ENCODE data around the gene SHLD3.
A peak's percentile ranks its signal among the peaks of the same experiment; 100 is the strongest.
"Not testable (repeated sequence)": the region's sequence is repeated elsewhere in the genome, so short reads cannot be mapped to it uniquely, and the experiment has no call there.

SHLD3 gene, protein sequence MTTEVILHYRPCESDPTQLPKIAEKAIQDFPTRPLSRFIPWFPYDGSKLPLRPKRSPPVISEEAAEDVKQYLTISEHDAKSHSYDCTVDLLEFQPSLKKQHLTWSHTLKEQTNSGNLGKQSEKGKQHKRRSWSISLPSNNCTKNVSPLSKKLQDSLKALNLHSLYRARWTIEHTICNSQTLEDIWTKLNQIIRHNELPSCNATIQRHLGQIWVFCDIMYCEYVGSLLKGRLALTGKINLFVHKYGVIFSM

DNA sequence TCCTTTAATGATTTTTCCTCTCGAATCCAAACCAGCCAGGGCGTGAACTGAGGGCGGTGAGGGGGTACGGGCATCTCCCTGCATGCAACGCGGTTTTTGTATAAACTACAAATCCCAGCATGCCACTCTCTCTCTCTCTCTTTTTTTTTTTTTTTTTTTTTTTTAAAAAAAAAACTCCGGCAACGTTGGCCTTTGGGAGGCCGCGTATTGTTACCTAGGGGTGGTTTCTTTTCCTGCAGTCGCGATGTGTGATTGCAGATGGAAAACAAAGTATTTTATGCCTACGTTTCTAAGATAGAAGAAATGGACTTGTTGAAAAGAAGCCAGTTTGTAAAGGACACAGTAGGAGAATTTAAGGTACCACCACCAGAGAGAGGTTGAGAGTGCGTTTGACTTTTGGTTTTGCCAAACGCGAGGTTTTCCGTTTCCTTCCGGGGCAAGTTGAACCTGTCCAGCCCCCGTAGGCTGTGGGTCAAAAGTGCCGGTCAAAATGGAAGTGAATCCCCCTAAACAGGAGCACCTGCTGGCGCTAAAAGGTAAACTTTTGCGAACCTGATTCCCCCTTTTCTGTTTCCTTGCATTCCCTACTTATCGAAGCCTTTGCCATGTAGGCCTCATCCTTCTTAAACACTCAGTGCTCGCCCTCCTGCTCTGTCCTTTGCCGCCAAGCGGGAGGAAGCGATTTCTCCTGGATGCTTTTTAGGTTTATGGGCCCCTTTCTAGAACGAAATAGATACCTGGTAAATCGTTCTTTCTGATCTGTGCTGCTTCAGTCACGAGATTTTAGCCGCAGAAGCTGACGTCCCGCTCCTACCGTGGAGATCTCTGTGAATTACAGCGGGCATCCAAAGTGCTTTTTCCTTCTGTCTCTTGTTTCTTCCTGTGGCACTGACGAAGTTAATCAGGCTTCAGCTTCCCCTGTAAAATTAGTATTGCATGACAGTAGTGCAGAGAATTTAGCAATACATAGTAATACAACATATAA, at the start of gene SHLD3, which contains the start of gene TRAPPC13:
TSS of gene SHLD3 (plus strand) at position 457 of the 985 bp plus-strand sequence. CDS start 4,561 bp downstream, outside the sequence.
TSS of gene TRAPPC13 (plus strand) at position 457 of the 985 bp plus-strand sequence. CDS start at position 491, 34 bp downstream.
- peak; percentile 57 to 68 for DNase-seq (ENCODE audit: low read depth in 2 of 2)

DNA sequence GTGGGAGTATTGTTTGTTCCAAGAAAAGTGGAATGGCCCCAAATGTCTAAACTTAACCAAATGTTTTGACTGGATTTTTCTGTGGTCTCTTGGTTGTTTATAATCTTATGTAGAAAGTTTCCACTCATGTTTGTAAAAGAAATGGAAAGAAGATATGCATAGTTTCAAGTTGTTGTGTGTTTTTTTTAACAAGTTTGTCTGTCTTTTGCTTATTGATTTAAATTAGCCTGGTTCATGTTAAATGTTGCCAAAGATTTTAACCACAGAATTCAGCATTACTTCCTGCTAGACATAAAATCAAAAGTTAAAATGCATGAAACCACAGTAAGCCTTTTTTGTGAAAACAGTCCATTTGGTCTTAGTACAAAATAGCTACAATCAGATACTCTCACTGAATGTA, 47.7 kb upstream of the SHLD3 start:
- no peak for DNase-seq (ENCODE audit: low read depth in 2 of 2)

DNA sequence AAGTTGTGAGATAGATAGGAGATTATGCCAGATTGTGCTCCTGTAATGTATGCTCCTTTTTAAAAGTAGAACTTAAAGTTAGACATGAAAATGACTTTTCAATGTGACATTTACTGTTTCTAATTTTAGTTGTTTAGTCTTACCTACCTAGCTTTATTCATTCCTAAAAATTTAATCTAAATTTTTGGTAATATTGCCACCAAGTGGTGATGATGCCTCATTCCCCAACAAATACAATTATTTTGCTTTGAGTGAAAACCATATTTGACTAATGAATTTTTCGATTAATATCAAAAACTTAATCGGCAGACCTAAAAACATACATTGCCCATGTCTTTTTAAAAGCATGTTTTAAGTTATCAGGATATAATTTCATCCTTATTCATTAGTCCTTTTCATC, 36.1 kb upstream of the SHLD3 start:
- no peak for DNase-seq (ENCODE audit: low read depth in 2 of 2)

DNA sequence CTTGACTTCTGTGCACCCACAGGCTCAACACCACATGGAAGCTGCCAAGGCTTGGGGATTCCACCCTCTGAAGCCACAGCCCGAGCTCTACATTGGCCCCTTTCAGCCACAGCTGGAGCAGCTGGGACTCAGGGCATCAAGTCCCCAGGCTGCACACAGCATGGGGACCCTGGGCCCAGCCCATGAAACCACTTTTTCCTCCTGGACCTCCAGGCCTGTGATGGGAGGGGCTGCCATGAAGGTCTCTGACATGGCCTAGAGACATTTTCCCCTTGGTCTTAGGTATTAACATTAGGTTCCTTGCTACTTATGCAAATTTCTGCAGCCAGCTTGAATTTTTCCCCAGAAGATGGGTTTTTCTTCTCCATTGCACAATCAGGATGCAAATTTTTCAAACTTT, 23.1 kb upstream of the SHLD3 start:
- DNase-seq (ENCODE audit: low read depth in 2 of 2) = not testable (repeated sequence)

DNA sequence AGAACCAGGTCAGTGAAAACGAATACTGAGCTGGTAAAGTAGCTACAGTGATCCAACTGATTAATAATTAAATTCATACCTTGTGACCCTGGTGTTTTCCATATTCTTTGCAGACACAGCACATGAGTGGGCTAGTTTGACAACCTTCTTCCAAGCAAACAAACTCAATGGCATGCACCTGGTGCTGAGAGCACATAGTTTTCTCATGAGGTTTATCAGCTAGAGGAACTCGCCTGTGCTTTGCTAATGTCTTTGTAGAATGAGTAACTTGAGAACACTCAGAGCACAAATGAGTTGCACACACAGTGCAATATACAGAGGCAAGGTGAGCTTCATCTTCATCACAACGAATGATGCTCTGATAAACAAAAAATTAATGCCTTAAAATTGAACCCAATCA, 13.3 kb upstream of the SHLD3 start:
- no peak for DNase-seq (ENCODE audit: low read depth in 2 of 2)

DNA sequence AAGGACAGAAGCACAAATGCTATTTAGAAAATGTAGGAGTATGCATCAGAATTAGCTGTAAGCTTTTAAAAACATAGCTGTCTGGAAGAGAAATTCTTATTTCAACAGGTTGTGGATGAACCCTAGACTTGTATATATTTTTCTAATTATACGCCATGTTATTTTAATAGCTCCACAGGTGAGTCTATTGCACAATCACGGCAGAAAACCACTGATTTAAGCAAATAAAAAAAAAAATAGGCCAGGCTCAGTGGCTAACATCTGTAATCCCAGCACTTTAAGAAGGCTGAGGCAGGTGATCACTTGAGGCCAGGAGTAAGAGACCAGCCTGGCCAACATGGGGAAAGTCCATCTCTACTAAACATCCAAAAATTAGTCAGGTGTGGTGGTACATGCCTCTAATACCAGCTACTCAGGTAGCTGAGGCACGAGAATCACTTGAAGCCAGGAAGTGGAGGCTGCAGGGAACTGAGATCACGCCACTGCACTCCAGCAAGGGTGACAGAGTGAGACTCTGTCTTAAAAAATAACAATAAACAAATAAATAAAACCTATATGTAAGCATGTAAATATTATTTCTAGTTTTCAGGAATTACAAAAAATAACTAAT, 12.4 kb upstream of the SHLD3 start:
- DNase-seq (ENCODE audit: low read depth in 2 of 2) = no peak

DNA sequence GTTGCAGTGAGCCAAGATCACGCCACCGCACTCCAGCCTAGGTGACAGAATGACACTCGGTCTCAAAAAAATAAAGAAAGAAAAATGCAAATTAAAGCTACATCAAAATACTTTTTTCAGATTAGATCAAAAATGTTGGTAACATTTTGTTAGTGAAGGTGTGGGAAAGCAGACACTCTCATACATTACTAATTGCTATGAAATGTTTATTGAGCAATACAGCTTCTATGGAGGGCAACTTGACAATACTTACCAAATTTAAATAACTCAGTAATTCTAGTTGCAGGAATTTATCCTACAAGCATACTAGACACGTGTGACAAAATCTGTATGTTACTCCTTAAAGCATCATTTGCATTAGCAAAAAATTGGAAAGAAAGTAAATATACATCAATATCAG, 4.8 kb upstream of the SHLD3 start:
- DNase-seq (ENCODE audit: low read depth in 2 of 2) = no peak

DNA sequence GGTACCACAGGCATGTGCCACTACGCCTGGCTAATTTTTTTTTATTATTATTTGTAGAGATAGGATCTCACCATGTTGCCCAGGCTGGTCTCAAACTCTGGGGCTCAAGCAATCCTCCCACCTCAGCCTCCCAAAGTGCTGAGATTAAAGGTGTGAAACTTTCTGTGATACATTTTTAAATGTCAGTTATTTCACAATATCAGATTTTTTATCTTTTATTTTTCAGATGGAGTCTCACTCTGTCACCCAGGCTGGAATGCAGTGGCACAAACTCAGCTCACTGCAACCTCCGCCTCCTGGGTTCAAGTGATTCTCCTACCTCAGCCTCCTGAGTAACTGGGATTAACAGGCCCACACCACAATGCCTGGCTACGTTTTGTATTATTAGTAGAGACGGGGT, 2.9 kb upstream of the SHLD3 start:
- DNase-seq (ENCODE audit: low read depth in 2 of 2) = not testable (repeated sequence)

DNA sequence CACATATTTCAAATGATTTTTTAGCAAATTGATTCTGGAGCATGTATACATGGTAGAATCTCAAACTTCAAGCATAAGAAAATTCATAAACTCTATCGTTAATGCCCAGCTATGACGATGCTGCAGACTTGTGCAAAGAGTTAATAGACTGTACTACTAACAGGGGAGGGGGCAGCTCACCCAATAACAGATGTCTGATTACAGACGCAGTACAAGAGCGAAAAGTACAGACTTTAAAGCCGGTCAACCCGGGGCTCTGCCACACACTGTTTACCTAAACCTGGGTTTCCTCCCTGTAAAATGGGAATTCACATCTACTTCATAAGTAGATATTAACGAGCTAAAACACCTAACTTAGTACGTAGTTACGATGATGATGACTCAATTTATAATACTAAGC, 1.3 kb upstream of the SHLD3 start:
- no peak for DNase-seq (ENCODE audit: low read depth in 2 of 2)

DNA sequence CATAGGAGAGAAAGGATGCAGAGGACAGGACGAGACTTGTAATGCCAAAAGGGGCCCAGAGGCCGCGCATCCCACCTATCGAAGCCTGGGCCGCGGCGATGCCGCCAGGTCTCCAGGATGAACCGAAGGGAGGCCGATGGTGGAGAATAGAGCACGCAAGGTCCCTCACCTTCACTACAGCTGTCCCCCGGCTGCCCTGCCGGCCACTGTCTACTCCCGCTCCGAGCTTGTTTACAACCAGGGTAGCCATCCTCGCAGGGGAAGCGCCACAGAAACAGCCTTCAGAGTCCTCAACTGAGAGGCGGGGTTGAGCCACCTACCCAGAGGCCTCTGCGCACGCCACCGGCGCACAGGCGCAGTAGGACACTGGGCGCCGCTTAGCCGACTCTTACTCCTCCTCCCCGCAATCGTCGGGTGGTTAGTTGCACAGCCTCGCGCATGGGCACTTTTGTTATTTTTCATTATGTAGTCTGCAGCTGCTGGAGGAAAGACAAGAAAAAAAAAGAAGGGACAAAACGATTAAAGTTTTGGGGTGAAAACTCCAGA, 729 bp upstream of the SHLD3 start, which contains the start of gene TRIM23:
TSS of gene TRIM23 (minus strand) at position 309 of the 546 bp plus-strand sequence. CDS start at position 250, 59 bp downstream.
- peak; percentile 79 for DNase-seq (ENCODE audit: low read depth in 2 of 2)

DNA sequence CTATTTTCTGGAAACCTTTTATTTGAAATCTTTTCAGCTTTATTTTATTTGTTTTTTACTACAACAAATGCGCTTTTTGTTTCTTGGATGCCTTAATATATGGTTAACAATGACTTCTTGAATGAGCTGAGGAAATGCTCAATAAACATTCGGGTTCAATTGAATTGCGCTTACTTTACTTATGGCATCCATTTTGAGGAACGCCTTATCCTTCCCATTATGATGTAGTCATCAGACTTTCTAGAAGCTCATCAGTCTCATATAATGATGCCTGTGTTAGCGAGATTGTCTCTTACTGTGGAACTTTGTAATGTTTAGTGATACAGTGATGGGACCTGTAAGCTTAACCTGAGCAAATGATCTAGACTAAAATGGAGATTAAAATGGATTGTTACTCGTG, 916 bp downstream of the SHLD3 start:
- no peak for DNase-seq (ENCODE audit: low read depth in 2 of 2)

DNA sequence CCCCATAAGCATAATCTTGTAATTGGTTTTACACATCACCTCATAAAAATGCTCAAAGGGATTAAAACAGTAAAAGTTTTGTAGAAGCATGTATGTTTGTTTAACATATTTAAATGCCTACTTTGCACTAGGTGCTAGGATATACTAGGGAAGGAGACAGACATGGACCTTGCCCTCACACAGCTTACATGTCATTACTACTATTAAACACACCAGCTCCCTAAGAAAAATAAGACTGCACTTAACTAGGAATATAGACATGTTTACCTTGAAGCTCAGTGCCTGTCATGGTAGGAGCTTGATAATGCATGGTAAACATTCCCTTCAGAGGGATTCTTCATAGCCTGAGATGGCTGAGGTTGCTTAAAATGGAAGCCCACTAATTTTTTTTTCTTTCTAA, 6.2 kb downstream of the SHLD3 start:
- no peak for DNase-seq (ENCODE audit: low read depth in 2 of 2)

DNA sequence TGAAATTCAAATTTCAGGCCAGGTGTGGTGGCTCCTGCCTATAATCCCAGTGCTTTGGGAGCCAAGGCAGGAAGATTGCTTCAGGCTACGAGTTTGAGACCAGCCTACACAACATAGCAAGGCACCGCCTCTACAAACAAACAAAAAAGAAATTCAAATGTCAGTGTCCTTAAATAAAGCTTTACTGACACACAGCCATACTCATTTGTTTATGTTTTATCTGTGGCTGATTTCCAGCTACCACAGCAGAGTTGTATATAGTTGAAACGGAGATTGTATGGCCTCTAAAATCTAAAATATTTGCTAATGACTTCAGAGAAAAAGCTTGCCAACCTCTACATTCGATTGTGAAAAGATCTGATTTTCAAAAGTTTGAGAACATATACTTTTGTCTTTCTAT, 15.4 kb downstream of the SHLD3 start:
- no peak for DNase-seq (ENCODE audit: low read depth in 2 of 2)

DNA sequence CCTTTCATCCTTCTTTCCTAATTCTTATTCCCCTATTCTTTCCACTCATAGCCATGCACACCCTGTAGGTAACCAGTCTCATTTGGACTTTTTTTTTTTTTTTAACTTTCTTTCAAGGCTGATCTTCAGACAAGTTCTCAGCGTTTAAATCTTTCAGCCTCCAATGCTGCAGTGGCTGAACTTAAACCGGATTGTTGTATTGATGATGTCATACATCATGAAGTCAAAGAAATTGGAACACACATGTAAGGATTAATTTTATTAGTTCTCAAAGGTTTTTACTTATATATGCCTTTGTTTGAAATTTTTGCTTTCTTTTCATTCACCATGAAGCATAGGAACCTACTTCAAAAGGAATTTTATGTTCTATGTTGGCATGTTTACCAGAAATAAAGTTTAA, 22.1 kb downstream of the SHLD3 start:
- DNase-seq (ENCODE audit: low read depth in 2 of 2) = no peak

DNA sequence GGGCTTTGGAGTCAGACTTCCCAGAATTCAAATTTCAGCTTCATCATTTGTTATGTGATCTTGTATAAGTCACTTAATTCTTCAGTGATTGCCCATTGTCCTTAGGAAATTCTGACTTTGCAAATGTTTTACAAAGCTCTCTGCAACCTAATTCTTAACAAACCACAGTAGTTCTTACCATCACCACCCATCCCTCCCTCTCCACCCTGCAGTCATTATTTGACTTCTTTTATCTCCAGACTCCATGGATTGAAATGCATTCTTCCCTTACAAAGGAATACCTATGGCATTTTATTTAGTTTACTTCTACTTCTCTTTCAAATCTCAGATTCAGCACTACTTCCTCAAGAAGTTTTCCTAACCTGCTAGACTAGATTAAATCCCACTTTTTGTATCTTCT, 23.1 kb downstream of the SHLD3 start:
- no peak for DNase-seq (ENCODE audit: low read depth in 2 of 2)

DNA sequence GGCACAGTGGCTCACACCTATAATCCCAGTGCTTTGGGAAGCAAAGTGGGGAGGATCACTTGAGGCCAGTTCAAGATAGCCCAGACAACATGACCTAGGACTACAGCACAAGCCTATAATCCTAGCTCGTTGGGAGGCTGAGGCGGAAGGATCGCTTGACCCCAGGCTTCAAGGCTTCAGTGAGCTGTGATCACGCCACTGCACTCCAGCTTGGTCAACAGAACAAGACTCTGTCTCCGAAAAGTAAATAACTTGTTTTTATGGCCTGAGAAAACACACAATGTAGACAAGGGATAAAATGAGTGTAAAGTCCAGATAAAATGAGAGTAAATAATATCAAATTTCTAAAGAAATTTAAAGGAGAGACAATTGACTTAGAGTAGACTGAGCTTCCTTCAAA, 26.3 kb downstream of the SHLD3 start:
- DNase-seq (ENCODE audit: low read depth in 2 of 2) = no peak

DNA sequence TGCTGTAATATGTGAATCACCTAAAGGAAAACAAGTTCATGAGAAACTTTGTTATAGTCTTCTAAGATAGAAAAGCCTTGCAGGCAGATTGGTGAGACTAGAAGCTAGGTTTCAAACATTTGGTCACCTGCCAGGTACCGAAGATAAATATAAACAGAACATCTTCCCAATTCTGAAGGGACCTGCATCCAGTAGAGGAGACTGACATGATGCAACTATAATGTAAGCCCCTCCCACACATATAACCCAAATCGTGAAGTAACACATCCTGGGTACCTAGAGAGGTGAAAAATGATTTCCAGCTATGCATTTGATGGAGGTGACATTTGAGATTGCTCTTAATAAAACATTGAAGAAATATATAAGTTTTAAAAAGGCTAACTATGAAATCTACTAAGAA, 29.9 kb downstream of the SHLD3 start:
- DNase-seq (ENCODE audit: low read depth in 2 of 2) = no peak

DNA sequence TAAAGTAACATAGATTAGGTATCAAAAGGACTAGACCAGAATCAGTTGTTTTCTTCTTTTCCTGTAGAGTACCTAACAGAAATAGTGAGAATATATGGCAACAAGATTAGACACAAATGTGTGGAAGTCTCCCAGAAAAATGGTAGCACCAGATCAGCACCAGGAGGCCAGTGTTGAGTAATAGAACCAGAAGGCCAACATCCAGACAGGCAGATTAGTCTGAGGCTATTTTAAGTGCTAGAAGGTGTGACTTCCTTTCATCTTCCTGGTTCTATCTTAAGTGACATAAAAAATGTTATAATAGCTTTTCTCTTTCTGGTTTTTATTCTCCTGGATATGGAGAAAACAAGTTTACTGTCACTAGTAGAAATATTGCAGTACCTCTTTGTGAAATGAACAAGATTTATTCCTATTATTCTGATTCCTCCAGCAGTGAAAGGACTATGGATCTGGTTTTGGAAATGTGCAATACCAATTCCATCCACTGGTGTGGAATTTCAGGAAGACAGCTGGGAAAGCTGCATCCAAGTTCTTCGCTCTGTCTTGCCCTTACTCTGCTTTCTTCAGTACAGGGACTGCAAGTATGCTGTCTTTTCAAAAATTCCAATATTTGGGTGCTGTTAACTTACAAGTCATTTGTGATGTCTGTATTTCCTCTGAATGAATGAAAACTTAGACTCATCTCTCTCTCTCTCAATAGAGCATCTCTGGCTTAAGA, 39.1 kb downstream of the SHLD3 start:
- DNase-seq (ENCODE audit: low read depth in 2 of 2) = no peak

DNA sequence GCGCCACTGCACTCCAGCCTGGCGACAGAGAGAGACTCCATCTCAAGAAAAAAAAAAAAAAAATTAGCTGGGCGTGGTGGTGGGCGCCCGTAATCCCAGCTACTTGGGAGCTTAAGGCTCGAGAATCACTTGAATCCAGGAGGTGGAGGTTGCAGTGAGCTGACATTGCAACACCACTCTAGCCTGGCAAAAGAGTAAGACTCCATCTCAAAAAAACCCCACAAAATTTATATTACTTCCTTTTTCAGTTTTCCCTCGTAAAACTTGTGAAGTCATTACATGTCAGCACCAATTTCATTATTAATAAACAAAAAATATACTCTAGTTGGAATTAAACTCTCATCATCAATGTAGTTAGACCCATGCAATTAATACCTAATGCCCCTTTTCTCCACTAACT, 43.9 kb downstream of the SHLD3 start:
- no peak for DNase-seq (ENCODE audit: low read depth in 2 of 2)

DNA sequence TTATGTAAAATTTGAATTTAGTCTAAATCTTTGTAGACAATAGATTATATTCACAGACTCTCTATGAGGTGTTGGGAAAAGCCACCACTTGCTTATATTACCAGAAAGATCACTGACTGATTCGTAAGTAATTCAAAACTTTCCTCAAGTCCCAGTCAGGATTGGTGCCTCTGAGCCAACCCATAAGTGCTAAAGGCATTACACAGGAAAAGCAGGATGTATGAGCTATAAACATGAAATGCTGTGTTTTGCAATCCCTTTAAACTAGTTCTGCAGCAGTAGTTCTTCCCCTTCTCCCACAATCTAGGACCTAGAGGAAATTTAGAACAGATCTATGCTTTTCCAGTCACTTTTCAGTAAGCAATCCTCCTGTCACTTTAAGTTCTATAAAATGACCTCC, 48.0 kb downstream of the SHLD3 start:
- no peak for DNase-seq (ENCODE audit: low read depth in 2 of 2)

DNA sequence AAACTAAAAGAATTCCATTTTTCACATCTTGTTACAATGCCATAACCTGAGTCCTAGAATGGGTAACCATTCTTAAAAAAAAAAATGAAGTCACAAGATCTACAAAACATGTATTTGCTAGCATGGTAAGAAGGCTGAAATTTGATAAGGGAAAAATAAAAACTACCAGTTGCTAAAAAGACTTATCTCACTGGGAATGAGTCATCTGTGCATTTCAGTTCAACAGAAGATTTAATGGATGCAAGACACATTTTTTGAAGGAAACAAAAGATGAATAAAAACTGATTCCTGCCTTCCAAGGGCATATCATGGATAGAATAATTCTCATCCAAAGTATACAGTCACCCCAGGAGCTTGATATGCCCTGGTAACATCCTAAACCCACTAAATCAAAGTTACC, 49.9 kb downstream of the SHLD3 start:
- no peak for DNase-seq (ENCODE audit: low read depth in 2 of 2)
